HEK293 (cell line): ENCODE measurements around the gene DNAJC27.

Source experiments
- BCL6B ChIP-seq: fragments of 450-650 bp; formaldehyde crosslinking; IDR thresholded peaks from 2 replicates; pipeline ENCODE4 v1.5.1; 2017; ENCODE audit warnings: missing biosample characterization, missing genetic modification characterization
- GFI1B ChIP-seq: fragments of 450-650 bp; formaldehyde crosslinking; IDR thresholded peaks from 2 replicates; pipeline ENCODE4 v1.5.1; 2016; ENCODE audit warnings: missing biosample characterization, missing genetic modification characterization
- GLIS1 ChIP-seq: fragments of 450-650 bp; formaldehyde crosslinking; IDR thresholded peaks from 2 replicates; pipeline ENCODE4 v1.5.1; 2016; ENCODE audit warnings: missing biosample characterization, missing genetic modification characterization
- HOXA7 ChIP-seq: sonication (generic); formaldehyde crosslinking; IDR thresholded peaks from 2 replicates; pipeline ENCODE4 v1.8.1; 2022; ENCODE audit warnings: missing genetic modification reagents, borderline replicate concordance
- IKZF3 ChIP-seq: fragments of 450-650 bp; IDR thresholded peaks from 2 replicates; pipeline ENCODE4 v1.5.0; 2018; ENCODE audit warnings: missing biosample characterization, mild to moderate bottlenecking, missing genetic modification characterization, moderate library complexity
- INSM2 ChIP-seq: fragments of 450-650 bp; formaldehyde crosslinking; IDR thresholded peaks from 2 replicates; pipeline ENCODE4 v1.5.1; 2016; ENCODE audit warnings: missing biosample characterization, missing genetic modification characterization
- PBX3 ChIP-seq: sonication (generic); formaldehyde crosslinking; IDR thresholded peaks from 2 replicates; pipeline ENCODE4 v1.8.1; 2022; ENCODE audit warnings: mild to moderate bottlenecking, moderate library complexity, missing genetic modification reagents
- PRDM2 ChIP-seq: fragments of 450-650 bp; formaldehyde crosslinking; IDR thresholded peaks from 2 replicates; pipeline ENCODE4 v1.5.1; 2016; ENCODE audit warnings: missing biosample characterization, missing genetic modification characterization, borderline replicate concordance
- TSHZ1 ChIP-seq: fragments of 450-650 bp; formaldehyde crosslinking; IDR thresholded peaks from 2 replicates; pipeline ENCODE4 v1.5.1; 2016; ENCODE audit warnings: missing biosample characterization, missing genetic modification characterization, borderline replicate concordance
- ZBTB48 ChIP-seq: fragments of 450-650 bp; formaldehyde crosslinking; IDR thresholded peaks from 2 replicates; pipeline ENCODE4 v1.5.1; 2016; ENCODE audit warnings: missing biosample characterization, missing genetic modification characterization
- ZBTB8A ChIP-seq: fragments of 450-650 bp; formaldehyde crosslinking; IDR thresholded peaks from 2 replicates; pipeline ENCODE4 v1.5.1; 2016; ENCODE audit warnings: missing biosample characterization, missing genetic modification characterization
- ZIC2 ChIP-seq: fragments of 450-650 bp; formaldehyde crosslinking; IDR thresholded peaks from 2 replicates; pipeline ENCODE4 v1.5.1; 2016; ENCODE audit warnings: missing biosample characterization, missing genetic modification characterization
- ZNF132 ChIP-seq: fragments of 450-650 bp; formaldehyde crosslinking; IDR thresholded peaks from 2 replicates; pipeline ENCODE4 v1.5.1; 2017; ENCODE audit warnings: missing biosample characterization, missing genetic modification characterization, borderline replicate concordance
- ZNF138 ChIP-seq: fragments of 450-650 bp; formaldehyde crosslinking; IDR thresholded peaks from 2 replicates; pipeline ENCODE4 v1.5.1; 2016; ENCODE audit warnings: missing biosample characterization, missing genetic modification characterization, borderline replicate concordance
- ZNF16 ChIP-seq: fragments of 450-650 bp; formaldehyde crosslinking; IDR thresholded peaks from 2 replicates; pipeline ENCODE4 v1.5.1; 2016; ENCODE audit warnings: low read depth, missing biosample characterization, missing genetic modification characterization
- ZNF391 ChIP-seq: fragments of 450-650 bp; formaldehyde crosslinking; IDR thresholded peaks from 2 replicates; pipeline ENCODE4 v1.5.1; 2016; ENCODE audit warnings: low read depth, missing biosample characterization, missing genetic modification characterization, borderline replicate concordance
- ZNF510 ChIP-seq: fragments of 450-650 bp; formaldehyde crosslinking; IDR thresholded peaks from 2 replicates; pipeline ENCODE4 v1.5.1; 2018; ENCODE audit warnings: mild to moderate bottlenecking, missing genetic modification characterization, missing biosample characterization; ENCODE audit not compliant: insufficient replicate concordance
- ZNF514 ChIP-seq: fragments of 450-650 bp; formaldehyde crosslinking; IDR thresholded peaks from 2 replicates; pipeline ENCODE4 v1.5.1; 2016; ENCODE audit warnings: missing biosample characterization, missing genetic modification characterization
- ZNF585B ChIP-seq: fragments of 450-650 bp; formaldehyde crosslinking; IDR thresholded peaks from 2 replicates; pipeline ENCODE4 v1.5.1; 2016; ENCODE audit warnings: missing biosample characterization, missing genetic modification characterization
- ZNF610 ChIP-seq: fragments of 450-650 bp; formaldehyde crosslinking; IDR thresholded peaks from 2 replicates; pipeline ENCODE4 v1.5.1; 2016; ENCODE audit warnings: missing biosample characterization, missing genetic modification characterization, borderline replicate concordance
- ZNF629 ChIP-seq: fragments of 450-650 bp; formaldehyde crosslinking; IDR thresholded peaks from 2 replicates; pipeline ENCODE4 v1.5.1; 2017; ENCODE audit warnings: missing biosample characterization, missing genetic modification characterization
- ZNF645 ChIP-seq: fragments of 450-650 bp; formaldehyde crosslinking; IDR thresholded peaks from 2 replicates; pipeline ENCODE4; 2016; ENCODE audit warnings: missing biosample characterization, missing genetic modification characterization
- ZNF76 ChIP-seq: fragments of 450-650 bp; formaldehyde crosslinking; IDR thresholded peaks from 2 replicates; pipeline ENCODE4; 2016; ENCODE audit warnings: low read depth, missing biosample characterization, missing genetic modification characterization, borderline replicate concordance
- ZNF776 ChIP-seq: fragments of 450-650 bp; formaldehyde crosslinking; IDR thresholded peaks from 2 replicates; pipeline ENCODE4 v1.5.0; 2017; ENCODE audit warnings: missing biosample characterization, missing genetic modification characterization, borderline replicate concordance
- ZNF830 ChIP-seq: fragments of 450-650 bp; IDR thresholded peaks from 2 replicates; pipeline ENCODE4 v1.5.0; 2018; ENCODE audit warnings: missing biosample characterization, missing genetic modification characterization, low read depth, mild to moderate bottlenecking, moderate library complexity
- ZXDB ChIP-seq: fragments of 450-650 bp; formaldehyde crosslinking; IDR thresholded peaks from 2 replicates; pipeline ENCODE4 v1.5.1; 2016; ENCODE audit warnings: missing biosample characterization, missing genetic modification characterization

DNAJC27 gene

GRCh38 chr2:25009954-25010353 lies 38.2 kb upstream of the DNAJC27 start (continued):
- TF ChIP-seq IKZF3 (tag by site-specific recombination) = no peak
- TF ChIP-seq INSM2 = peak; percentile 94
- peak; percentile 87; the same call in 1 of the 2 replicates for TF ChIP-seq TSHZ1 (tag by site-specific recombination)
- no peak for TF ChIP-seq PRDM2 (tag by site-specific recombination)
- no peak for TF ChIP-seq ZNF510 (tag by site-specific recombination)
- no peak for TF ChIP-seq HOXA7 (CRISPR knock-in tag)
- peak; percentile 78 for TF ChIP-seq GLIS1 (tag by site-specific recombination)
- TF ChIP-seq ZNF629 (tag by site-specific recombination) = peak; percentile 92
- TF ChIP-seq PBX3 = no peak
- no peak for TF ChIP-seq ZIC2 (tag by site-specific recombination)
- no peak for TF ChIP-seq ZNF132 (tag by site-specific recombination)
- no peak for TF ChIP-seq ZBTB48 (tag by site-specific recombination)
- TF ChIP-seq GFI1B (tag by site-specific recombination) = no peak
- TF ChIP-seq ZXDB (tag by site-specific recombination) = peak; percentile 30; the same call in 1 of the 2 replicates
- TF ChIP-seq ZNF830 (tag by site-specific recombination) = no peak
- TF ChIP-seq ZNF16 (tag by site-specific recombination) = no peak
- no peak for TF ChIP-seq ZBTB8A (tag by site-specific recombination)
- TF ChIP-seq ZNF585B (tag by site-specific recombination) = no peak
- TF ChIP-seq ZNF514 = no peak
- no peak for TF ChIP-seq ZNF645
- no peak for TF ChIP-seq ZNF610
- TF ChIP-seq ZNF391 (tag by site-specific recombination) = peak; percentile 88; the same call in 1 of the 2 replicates
- 0 out of 2 replicates have a peak, but pooled peaks have one; percentile 7 for TF ChIP-seq BCL6B
- no peak for TF ChIP-seq ZNF76 (tag by site-specific recombination)
- no peak for TF ChIP-seq ZNF138 (tag by site-specific recombination)
- TF ChIP-seq ZNF776 (tag by site-specific recombination) = no peak
